Duodenal mucosa (tissue), 2 donors: ENCODE results near the gene NR4A1.

Experiments used
- H3K27ac ChIP-seq: one replicate; pipeline ENCODE4 v1.7.0; 2013; ENCODE audit warnings: low read depth, low read length
- H3K27me3 ChIP-seq, 2 donors: one replicate each; pipeline ENCODE4 v1.7.0; 2013; ENCODE audit warnings: low read length in 2 of 2, control low read depth in 1 of 2; ENCODE audit not compliant: insufficient read depth in 2 of 2, control insufficient read depth in 1 of 2
- H3K36me3 ChIP-seq, 2 donors: one replicate each; pipeline ENCODE4 v1.7.0; 2013; ENCODE audit warnings: low read length in 2 of 2, control low read depth in 1 of 2; ENCODE audit not compliant: insufficient read depth in 2 of 2, control insufficient read depth in 1 of 2
- H3K4me1 ChIP-seq, 2 donors: one replicate each; pipeline ENCODE4 v1.7.0; 2013; ENCODE audit warnings: low read length in 2 of 2, control low read depth in 1 of 2; ENCODE audit not compliant: insufficient read depth in 2 of 2, control insufficient read depth in 1 of 2
- H3K4me3 ChIP-seq, 2 donors: one replicate each; pipeline ENCODE4 v1.7.0; 2013; ENCODE audit warnings: low read length in 2 of 2, low read depth in 1 of 2
- H3K9ac ChIP-seq, 2 donors: one replicate each; pipeline ENCODE4 v1.7.0; 2013; ENCODE audit warnings: low read length in 2 of 2, low read depth in 1 of 2
- H3K9me3 ChIP-seq, 2 donors: one replicate each; pipeline ENCODE4 v1.7.0; 2013; ENCODE audit warnings: low read length in 2 of 2, control low read depth in 1 of 2; ENCODE audit not compliant: control insufficient read depth in 1 of 2

The NR4A1 gene

DNA sequence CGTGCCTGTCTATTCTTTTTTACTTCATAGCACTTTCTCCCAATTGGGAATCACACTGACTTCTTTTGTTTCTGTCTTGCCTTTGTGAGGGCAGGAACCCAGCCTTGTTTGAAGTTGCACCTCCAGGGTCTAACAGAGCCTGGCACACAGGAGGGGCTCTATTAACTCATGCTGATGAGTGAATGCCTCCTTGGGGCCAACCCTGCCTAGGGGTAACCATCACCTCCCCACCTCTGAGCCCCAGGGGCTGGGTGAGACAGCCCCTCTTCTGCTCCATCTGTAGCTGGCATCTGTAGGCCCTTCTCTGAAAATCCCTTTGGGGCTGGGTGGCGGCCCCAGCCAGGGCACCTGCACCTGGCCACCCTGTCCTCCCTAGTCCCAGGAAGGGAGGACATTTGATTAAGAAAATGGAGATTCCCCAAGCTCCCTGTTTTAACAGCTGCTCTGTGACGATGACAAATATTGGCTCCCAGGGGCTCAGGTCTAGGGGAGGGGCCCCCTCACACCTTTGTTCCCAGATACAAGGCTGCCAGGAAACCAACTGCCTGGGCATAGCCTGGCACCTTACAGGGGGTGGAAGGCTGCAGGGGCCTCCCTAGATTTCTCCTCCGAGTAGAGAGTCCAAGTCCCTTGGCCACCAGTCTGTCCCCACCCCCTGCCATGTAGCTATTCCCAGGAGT is 32.7 kb upstream of the NR4A1 start:
- Histone ChIP-seq H3K36me3 (peaks cover 0 to 8% of the 10 kb centered on the region in 2 donors), H3K4me1 (peaks cover 0 to 7% of the 10 kb centered on the region in 2 donors), H3K9me3 (no peaks in the 10 kb centered on the region), H3K27ac (no peak overlapping the region), H3K9ac (no peak overlapping the region), H3K4me3 (no peak overlapping the region), H3K27me3 (peaks cover 0 to 10% of the 10 kb centered on the region in 2 donors)

DNA sequence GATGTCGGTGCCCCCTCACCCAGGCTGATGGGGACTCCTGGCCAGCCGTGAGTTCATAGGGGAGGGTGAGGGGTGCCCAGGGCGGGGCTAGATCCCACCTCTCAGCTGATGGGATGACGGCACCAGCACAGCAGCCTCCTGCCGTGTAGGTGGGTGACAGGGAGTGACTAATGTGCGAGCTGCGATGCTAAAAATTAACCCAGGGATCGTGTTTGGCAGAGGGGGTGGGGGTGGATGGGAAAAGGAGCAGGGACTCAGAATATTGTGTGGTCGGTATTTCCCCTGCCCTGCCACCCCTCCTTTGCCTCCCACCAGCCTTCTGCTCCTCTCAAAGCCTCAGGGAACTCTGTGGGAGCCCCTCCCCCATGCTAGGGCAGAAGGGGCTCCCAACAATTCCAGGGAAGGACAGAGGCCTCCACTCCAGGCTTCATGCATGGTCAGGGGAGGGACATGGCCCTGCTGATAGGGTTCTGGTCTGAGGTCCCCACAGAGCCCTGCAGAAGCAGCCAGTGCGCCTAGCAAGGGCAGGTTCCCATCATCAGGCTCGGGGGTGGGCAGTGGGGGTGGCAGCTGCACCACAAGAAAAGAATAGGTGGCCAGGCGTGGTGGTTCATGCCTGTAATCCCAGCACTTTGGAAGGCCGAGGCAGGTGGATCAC is 32.0 kb upstream of the NR4A1 start:
- H3K4me3 ChIP-seq, result no peak overlapping the region

DNA sequence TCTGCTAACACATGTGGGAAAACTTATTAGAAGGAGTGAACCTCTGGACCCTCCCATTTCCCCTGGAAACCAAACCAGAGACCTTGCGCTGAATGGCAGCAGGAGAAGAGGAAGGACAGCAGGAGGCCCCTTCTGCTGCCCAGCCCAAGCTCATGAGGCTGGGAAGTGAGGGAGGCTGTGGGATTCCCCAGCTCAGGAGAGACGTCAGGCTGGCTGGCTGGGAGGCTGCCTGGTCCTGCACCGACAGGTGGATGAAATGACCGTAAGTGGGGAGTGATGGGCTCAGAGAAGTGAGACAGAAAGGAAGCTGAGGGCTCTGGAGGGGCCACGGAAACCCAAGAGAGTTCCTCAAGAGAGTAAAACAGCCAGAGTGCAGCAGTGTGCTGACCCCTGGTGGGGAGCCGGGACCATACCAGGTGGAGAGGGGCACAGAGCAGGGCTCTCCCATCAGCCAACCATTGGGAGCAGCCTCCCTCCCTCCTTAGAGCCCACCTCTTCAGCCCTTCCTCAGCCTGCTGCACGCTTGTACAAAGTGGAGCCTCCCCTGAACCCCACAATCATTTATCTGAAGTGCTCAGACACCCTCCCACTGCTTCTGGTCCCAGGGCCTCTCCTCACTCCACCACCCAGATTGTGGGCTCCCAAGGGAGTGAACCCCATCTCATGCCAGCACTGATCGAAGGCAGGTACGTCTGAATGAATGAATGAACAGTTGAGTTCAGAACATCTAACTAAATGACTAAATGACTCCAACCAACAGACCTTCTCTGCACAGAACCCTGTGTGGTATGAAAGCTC is 30.5 kb upstream of the NR4A1 start:
- H3K4me1 ChIP-seq, result peaks cover 14 to 15% of the 10 kb centered on the region in 2 donors
- peaks cover 0 to 4% of the 10 kb centered on the region in 2 donors for H3K27me3 ChIP-seq
- no peak overlapping the region for H3K9ac ChIP-seq
- H3K27ac ChIP-seq, result no peak overlapping the region
- H3K36me3 ChIP-seq, result no peaks in the 10 kb centered on the region
- H3K4me3 ChIP-seq, result no peak overlapping the region
- H3K9me3 ChIP-seq, result no peaks in the 10 kb centered on the region

More for the DNA sequence above, 32.0 kb upstream of the NR4A1 start:
- Histone ChIP-seq H3K9me3 (no peaks in the 10 kb centered on the region), H3K4me1 (peaks cover 5 to 10% of the 10 kb centered on the region in 2 donors), H3K27ac (no peak overlapping the region), H3K27me3 (peaks cover 0 to 10% of the 10 kb centered on the region in 2 donors), H3K9ac (no peak overlapping the region), H3K36me3 (peaks cover 0 to 3% of the 10 kb centered on the region in 2 donors)

DNA sequence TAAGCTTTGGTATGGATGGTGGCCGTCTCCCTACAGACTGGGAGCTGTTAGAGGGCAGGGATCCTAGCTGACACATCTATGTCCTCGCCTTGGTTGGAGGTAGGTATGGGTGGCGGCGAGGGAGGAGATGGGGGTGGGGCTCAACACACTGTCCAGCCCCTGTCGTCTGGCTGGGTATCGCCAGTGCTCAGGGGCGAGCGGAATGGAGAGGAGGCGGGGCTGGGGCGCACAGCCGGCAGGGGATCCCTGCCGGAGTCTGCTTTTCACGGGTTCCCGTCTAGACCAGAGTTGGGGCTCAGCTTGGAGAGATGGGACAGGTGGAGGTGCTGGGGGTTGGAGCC is 28.4 kb upstream of the NR4A1 start:
- peak overlapping the region; percentile 65 to 74 for H3K4me3 ChIP-seq
- no peaks in the 10 kb centered on the region for H3K9me3 ChIP-seq
- peaks cover 22 to 25% of the 10 kb centered on the region in 2 donors for H3K4me1 ChIP-seq
- no peaks in the 10 kb centered on the region for H3K36me3 ChIP-seq
- H3K27me3 ChIP-seq, result peaks cover 0 to 3% of the 10 kb centered on the region in 2 donors
- peak overlapping the region; percentile 30 to 91 for H3K9ac ChIP-seq
- H3K27ac ChIP-seq, result no peak overlapping the region

DNA sequence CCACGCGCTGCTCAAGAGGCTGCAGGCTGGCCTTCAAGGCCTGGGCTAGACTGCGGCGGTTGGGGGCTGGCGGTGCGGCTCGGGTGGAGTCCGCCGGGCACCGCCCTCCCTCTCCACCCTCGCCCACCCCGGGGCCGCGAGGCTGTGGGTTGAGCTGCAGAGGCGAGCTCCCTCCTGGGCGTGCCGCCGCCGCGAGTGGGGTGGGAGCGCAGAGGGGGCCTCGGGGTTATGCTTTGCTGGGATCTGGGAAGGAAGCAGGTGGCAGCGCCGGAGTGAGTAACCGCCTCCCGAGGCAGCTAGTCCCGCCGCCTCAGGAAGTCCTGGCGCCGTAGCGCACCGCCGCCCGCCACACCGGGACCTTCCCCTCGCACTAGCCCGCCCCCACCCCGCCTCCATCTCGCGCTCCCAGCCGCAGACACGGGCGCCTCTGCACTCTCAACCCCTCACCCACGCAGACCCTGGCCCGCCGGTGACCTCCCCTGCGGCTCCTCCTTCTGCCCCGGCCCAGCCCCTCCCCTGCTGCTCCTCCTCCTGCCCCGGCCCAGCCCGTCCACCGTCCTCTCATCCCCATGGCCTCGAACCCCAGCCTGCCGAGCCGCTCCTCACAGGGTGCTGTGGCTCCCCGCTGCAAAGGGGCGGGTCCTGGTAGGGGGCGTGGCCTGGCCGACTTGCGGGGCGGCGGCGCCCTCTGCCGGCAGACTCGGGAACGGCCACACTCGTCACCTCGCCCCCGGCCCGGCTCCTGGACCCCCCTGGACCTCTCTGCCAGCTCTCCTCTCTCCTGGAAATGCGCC is 27.9 kb upstream of the NR4A1 start:
- Histone ChIP-seq H3K36me3 (no peaks in the 10 kb centered on the region), H3K4me1 (peaks cover 22 to 25% of the 10 kb centered on the region in 2 donors), H3K27ac (no peak overlapping the region), H3K9ac (peak overlapping the region; percentile 63 to 91), H3K27me3 (peaks cover 0 to 3% of the 10 kb centered on the region in 2 donors), H3K4me3 (peak overlapping the region; percentile 65 to 74), H3K9me3 (no peaks in the 10 kb centered on the region)

DNA sequence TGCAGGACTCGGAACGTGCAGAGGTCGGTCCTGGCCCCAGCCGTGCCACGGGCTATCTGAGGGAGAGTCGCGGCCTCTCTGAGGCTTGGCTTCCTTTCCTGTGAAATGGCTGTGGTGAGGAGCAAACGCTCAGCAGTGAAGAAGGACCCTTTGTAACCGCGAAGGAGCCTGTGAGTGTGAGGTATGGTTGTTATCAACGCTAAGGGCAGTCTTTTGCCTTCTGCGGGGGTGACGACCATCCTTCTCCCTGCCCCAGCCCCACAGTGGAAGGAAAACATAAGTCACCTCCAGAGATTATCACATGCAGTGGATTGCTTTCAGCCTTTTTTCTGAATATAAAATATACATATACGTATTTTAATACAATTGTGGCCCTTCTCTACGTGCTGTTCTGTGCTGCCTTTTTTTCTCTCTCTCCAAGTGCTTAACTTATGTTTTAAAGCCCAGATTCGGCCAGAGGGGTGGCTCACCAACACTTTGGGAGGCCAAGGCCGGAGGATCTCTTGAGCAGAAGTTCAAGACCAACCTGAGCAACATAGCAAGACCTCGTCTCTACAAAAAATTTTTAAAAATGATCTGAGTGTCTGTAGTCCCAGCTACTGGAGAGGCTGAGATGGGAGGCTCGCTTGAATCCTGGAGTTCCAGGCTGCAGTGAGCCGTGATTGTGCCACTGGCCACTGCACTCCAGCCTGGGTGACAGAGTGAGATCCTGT is 27.1 kb upstream of the NR4A1 start:
- H3K9ac ChIP-seq, result peak overlapping the region; percentile 63 to 91
- no peaks in the 10 kb centered on the region for H3K36me3 ChIP-seq
- H3K4me1 ChIP-seq, result peaks cover 22 to 25% of the 10 kb centered on the region in 2 donors
- no peaks in the 10 kb centered on the region for H3K9me3 ChIP-seq
- H3K4me3 ChIP-seq, result peak overlapping the region; percentile 65 to 74
- H3K27me3 ChIP-seq, result peaks cover 0 to 3% of the 10 kb centered on the region in 2 donors
- no peak overlapping the region for H3K27ac ChIP-seq

DNA sequence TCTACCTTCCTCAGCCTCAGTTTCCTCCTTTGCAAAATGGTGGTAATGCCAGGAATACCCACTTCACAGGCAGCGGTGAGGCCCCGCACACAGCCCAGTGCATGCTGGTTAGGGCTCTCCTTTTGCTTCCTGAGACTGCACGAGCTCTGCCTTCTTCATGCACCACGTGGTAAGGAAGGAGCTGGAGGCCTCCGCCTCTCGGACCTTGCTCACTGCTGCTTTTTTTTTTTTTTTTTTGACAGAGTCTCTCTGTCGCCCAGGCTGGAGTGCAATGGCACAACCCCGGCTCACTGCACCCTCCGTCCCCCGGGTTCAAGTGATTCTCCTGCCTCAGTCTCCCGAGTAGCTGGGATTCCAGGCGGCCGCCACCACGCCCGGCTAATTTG is 26.4 kb upstream of the NR4A1 start:
- Histone ChIP-seq H3K27ac (peak overlapping the region; percentile 77), H3K9me3 (no peaks in the 10 kb centered on the region), H3K4me3 (peak overlapping the region; percentile 42 to 65), H3K27me3 (peaks cover 0 to 3% of the 10 kb centered on the region in 2 donors), H3K9ac (peak overlapping the region; percentile 60 to 63), H3K36me3 (no peaks in the 10 kb centered on the region), H3K4me1 (peaks cover 22 to 25% of the 10 kb centered on the region in 2 donors)

DNA sequence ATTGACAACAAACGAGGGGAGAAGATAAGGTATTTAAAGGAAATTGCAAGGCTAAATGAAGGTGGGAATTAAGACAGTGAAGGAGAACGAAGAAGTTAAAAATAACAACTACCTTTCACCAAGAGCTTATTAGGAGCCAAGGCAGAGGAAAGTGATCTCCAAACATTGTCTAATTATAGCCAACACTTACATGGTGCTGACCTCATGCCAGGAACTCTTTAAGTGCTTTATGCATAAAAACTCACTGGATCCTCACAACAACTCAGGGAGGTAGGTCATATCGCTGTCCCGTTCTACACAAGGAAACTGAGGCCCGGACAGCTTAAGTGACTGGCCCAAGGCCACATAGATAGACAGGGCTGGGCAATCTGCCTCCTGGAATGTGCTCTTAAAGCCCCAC is 25.0 kb upstream of the NR4A1 start:
- Histone ChIP-seq H3K27me3 (peaks cover 0 to 3% of the 10 kb centered on the region in 2 donors), H3K9ac (peak overlapping the region; percentile 60 to 63), H3K4me3 (peak overlapping the region in 1 of 2 donors; percentile 40), H3K9me3 (no peaks in the 10 kb centered on the region), H3K27ac (no peak overlapping the region), H3K36me3 (no peaks in the 10 kb centered on the region), H3K4me1 (peaks cover 15 to 25% of the 10 kb centered on the region in 2 donors)

DNA sequence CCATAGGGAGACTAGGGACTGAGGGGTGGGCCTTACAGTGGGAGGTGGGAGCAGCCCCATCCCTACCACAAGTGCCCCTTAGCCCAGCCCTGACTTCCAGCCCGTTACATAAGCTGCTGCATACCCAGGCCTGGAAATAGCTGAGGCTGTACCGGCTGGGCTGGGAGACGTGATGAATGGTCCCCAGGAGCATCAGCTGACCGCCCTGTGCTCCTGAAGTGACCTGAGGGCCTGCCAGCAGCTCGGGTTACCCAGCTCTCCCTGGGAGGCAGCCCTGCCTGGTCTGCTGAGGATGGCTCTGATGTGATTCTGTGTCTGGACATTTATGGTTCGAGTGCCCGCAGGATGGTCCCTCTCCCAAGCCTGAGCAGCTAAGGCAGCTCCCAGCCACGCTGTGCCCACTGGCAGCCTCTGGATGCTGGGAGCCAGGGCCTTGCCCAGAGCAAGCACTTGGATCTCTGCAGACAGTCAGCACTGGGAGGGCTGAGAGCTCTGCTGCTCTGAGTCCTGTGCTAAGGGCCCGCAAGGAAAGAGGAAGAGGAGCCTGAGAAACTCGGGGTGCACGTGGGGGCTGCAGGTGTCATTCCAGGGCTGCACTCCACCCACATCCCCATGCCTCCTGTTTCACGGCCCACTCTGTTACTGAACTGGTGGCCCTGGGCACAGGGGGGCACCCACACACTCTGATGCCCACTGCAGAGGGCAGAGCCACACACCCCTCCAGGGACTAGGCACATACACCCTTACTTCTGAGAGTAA is 24.0 kb upstream of the NR4A1 start:
- no peaks in the 10 kb centered on the region for H3K9me3 ChIP-seq
- peaks cover 17 to 29% of the 10 kb centered on the region in 2 donors for H3K4me1 ChIP-seq

More for the DNA sequence above, 24.0 kb upstream of the NR4A1 start:
- no peak overlapping the region for H3K27ac ChIP-seq
- peaks cover 0 to 3% of the 10 kb centered on the region in 2 donors for H3K27me3 ChIP-seq
- H3K9ac ChIP-seq, result peak overlapping the region in 1 of 2 donors; percentile 60
- H3K4me3 ChIP-seq, result no peak overlapping the region
- H3K36me3 ChIP-seq, result no peaks in the 10 kb centered on the region
